Skeletal muscle tissue (tissue), 4 donors: ENCODE results near the gene ERC2. TPM values are rescaled to one million over a fixed set of nuclear protein-coding genes. Genes with fewer than 3 reads are reported as not detected.
"Not testable (repeated sequence)": the region's sequence is repeated elsewhere in the genome, so short reads cannot be mapped to it uniquely, and the experiment has no call there.

Experiments used
- H3K27ac ChIP-seq: one replicate; pipeline ENCODE4 v1.7.0; 2013; ENCODE audit warnings: mild to moderate bottlenecking, low read depth, low read length, inconsistent platforms
- H3K27me3 ChIP-seq, 3 donors: one replicate each; pipeline ENCODE4 v1.7.0; 2013; ENCODE audit warnings: low read length in 3 of 3; ENCODE audit not compliant: control insufficient read depth in 3 of 3, insufficient read depth in 3 of 3
- H3K36me3 ChIP-seq, 3 donors: one replicate each; pipeline ENCODE4 v1.7.0; 2013; ENCODE audit warnings: low read length in 3 of 3; ENCODE audit not compliant: control insufficient read depth in 3 of 3, insufficient read depth in 3 of 3
- H3K4me1 ChIP-seq, 3 donors: one replicate each; pipeline ENCODE4 v1.7.0; 2013; ENCODE audit warnings: low read length in 3 of 3, mild to moderate bottlenecking in 3 of 3; ENCODE audit not compliant: control insufficient read depth in 3 of 3, insufficient read depth in 3 of 3
- H3K4me3 ChIP-seq, 3 donors: one replicate each; pipeline ENCODE4 v1.7.0; 2013; ENCODE audit warnings: low read length in 3 of 3
- H3K9ac ChIP-seq, 3 donors: one replicate each; pipeline ENCODE4 v1.7.0; 2013; ENCODE audit warnings: low read length in 3 of 3, mild to moderate bottlenecking in 3 of 3, moderate library complexity in 2 of 3, low read depth in 1 of 3
- H3K9me3 ChIP-seq, 3 donors: one replicate each; pipeline ENCODE4 v1.7.0; 2013; ENCODE audit warnings: low read length in 3 of 3; ENCODE audit not compliant: control insufficient read depth in 3 of 3
- total RNA-seq: library from RNA; depleted of rRNA; stranded (reverse); fragments of >200 nt; gene quantifications from one replicate; pipeline ENCODE4 v1.2.3, GENCODE V29; 2014
- donor health status: Osteomylitis.

The ERC2 gene
- total RNA-seq = 1.0 TPM

GRCh38 chr3:56468184-56469106 lies at the start of gene ERC2:
Gene ERC2 (minus strand): TSS chr3:56468467.
- no peaks in the 10 kb centered on the region for H3K36me3 ChIP-seq
- peak within 1 kb of the TSS in 1 of 3 donors; percentile 45 for H3K9ac ChIP-seq
- peaks cover 6 to 31% (median 28%) of the 10 kb centered on the region in 3 donors for H3K27me3 ChIP-seq
- no peaks in the 10 kb centered on the region for H3K9me3 ChIP-seq
- peaks cover 0 to 8% (median 3%) of the 10 kb centered on the region in 3 donors for H3K4me1 ChIP-seq
- H3K27ac ChIP-seq = no peak within 1 kb of the TSS
- H3K4me3 ChIP-seq = peak within 1 kb of the TSS; percentile 54 to 67 (median 58)

- Histone ChIP-seq H3K36me3 (no peaks in the 10 kb centered on the region), H3K4me3 (no peak overlapping the region), H3K4me1 (no peaks in the 10 kb centered on the region), H3K27ac (no peak overlapping the region), H3K27me3 (peaks cover 0 to 2% (median 0%) of the 10 kb centered on the region in 3 donors), H3K9me3 (no peaks in the 10 kb centered on the region), H3K9ac (no peak overlapping the region)
Measured at GRCh38 chr3:56502738-56503137, 34.5 kb upstream of the ERC2 start.

GRCh38 chr3:56496376-56496775 lies 28.1 kb upstream of the ERC2 start:
- H3K4me3 ChIP-seq, H3K9me3 ChIP-seq, H3K9ac ChIP-seq, H3K36me3 ChIP-seq, H3K27me3 ChIP-seq, H3K4me1 ChIP-seq, H3K27ac ChIP-seq: not testable (repeated sequence)

- H3K9ac ChIP-seq = no peak overlapping the region
- no peaks in the 10 kb centered on the region for H3K4me1 ChIP-seq
- H3K36me3 ChIP-seq = no peaks in the 10 kb centered on the region
- H3K27ac ChIP-seq = no peak overlapping the region
- H3K27me3 ChIP-seq = peaks cover 0 to 2% (median 0%) of the 10 kb centered on the region in 3 donors
- no peaks in the 10 kb centered on the region for H3K9me3 ChIP-seq
- H3K4me3 ChIP-seq = no peak overlapping the region
Measured at GRCh38 chr3:56494679-56495322, 26.5 kb upstream of the ERC2 start.

- Histone ChIP-seq H3K4me3 (no peak overlapping the region), H3K27me3 (peaks cover 0 to 9% (median 8%) of the 10 kb centered on the region in 3 donors), H3K9me3 (no peaks in the 10 kb centered on the region), H3K27ac (no peak overlapping the region), H3K4me1 (no peaks in the 10 kb centered on the region), H3K36me3 (no peaks in the 10 kb centered on the region), H3K9ac (no peak overlapping the region)
Measured at GRCh38 chr3:56491566-56491965, 23.3 kb upstream of the ERC2 start.

GRCh38 chr3:56488812-56489600 lies 20.7 kb upstream of the ERC2 start:
- no peak overlapping the region for H3K9ac ChIP-seq
- H3K27ac ChIP-seq = no peak overlapping the region
- H3K27me3 ChIP-seq = peaks cover 2 to 12% (median 9%) of the 10 kb centered on the region in 3 donors
- H3K4me1 ChIP-seq = no peaks in the 10 kb centered on the region
- H3K9me3 ChIP-seq = no peaks in the 10 kb centered on the region
- H3K36me3 ChIP-seq = no peaks in the 10 kb centered on the region
- H3K4me3 ChIP-seq = no peak overlapping the region

- Histone ChIP-seq H3K9ac (no peak overlapping the region), H3K27ac (no peak overlapping the region), H3K4me3 (no peak overlapping the region), H3K36me3 (no peaks in the 10 kb centered on the region), H3K27me3 (peaks cover 2 to 17% (median 9%) of the 10 kb centered on the region in 3 donors), H3K4me1 (no peaks in the 10 kb centered on the region), H3K9me3 (no peaks in the 10 kb centered on the region)
Measured at GRCh38 chr3:56484525-56485032, 16.3 kb upstream of the ERC2 start.

- no peaks in the 10 kb centered on the region for H3K9me3 ChIP-seq
- H3K36me3 ChIP-seq = no peaks in the 10 kb centered on the region
- H3K9ac ChIP-seq = no peak overlapping the region
- no peak overlapping the region for H3K4me3 ChIP-seq
- peaks cover 2 to 17% (median 9%) of the 10 kb centered on the region in 3 donors for H3K27me3 ChIP-seq
- H3K4me1 ChIP-seq = no peaks in the 10 kb centered on the region
- H3K27ac ChIP-seq = no peak overlapping the region
Measured at GRCh38 chr3:56484122-56484521, 15.9 kb upstream of the ERC2 start.

GRCh38 chr3:56477646-56478045 lies 9.4 kb upstream of the ERC2 start:
- Histone ChIP-seq H3K9me3 (no peaks in the 10 kb centered on the region), H3K36me3 (no peaks in the 10 kb centered on the region), H3K4me3 (no peak overlapping the region), H3K27me3 (peaks cover 0 to 11% (median 0%) of the 10 kb centered on the region in 3 donors), H3K9ac (no peak overlapping the region), H3K4me1 (no peaks in the 10 kb centered on the region), H3K27ac (no peak overlapping the region)
